ENCODE results near the gene ARMH4.
"Not testable (repeated sequence)": the region's sequence is repeated elsewhere in the genome, so short reads cannot be mapped to it uniquely, and the experiment has no call there.

The ARMH4 gene

GRCh38 chr14:58143106-58143505 lies 8.9 kb downstream of the ARMH4 start:
- no peak for DNase-seq

- DNase-seq = no peak
These were observed 10.1 kb downstream of the ARMH4 start for GRCh38 chr14:58141893-58142292.

- DNase-seq = no peak
These were observed 13.1 kb downstream of the ARMH4 start for GRCh38 chr14:58138714-58139482.

- no peak for DNase-seq
These were observed 13.8 kb downstream of the ARMH4 start for GRCh38 chr14:58138031-58138713.

- DNase-seq = no peak
These were observed 18.3 kb downstream of the ARMH4 start for GRCh38 chr14:58133739-58134138.

GRCh38 chr14:58131386-58131785 lies 20.6 kb downstream of the ARMH4 start:
- no peak for DNase-seq

GRCh38 chr14:58130116-58130782 lies 21.8 kb downstream of the ARMH4 start:
- no peak for DNase-seq

- DNase-seq = no peak
These were observed 22.8 kb downstream of the ARMH4 start for GRCh38 chr14:58129208-58129607.

GRCh38 chr14:58128416-58128815 lies 23.6 kb downstream of the ARMH4 start:
- DNase-seq = no peak

GRCh38 chr14:58122546-58122945 lies 29.5 kb downstream of the ARMH4 start:
- DNase-seq = not testable (repeated sequence)

- no peak for DNase-seq
These were observed 30.4 kb downstream of the ARMH4 start for GRCh38 chr14:58121530-58122186.

- no peak for DNase-seq
These were observed 32.6 kb downstream of the ARMH4 start for GRCh38 chr14:58119381-58119780.

- no peak for DNase-seq
These were observed 33.8 kb downstream of the ARMH4 start for GRCh38 chr14:58118097-58118815.

- no peak for DNase-seq
These were observed 42.3 kb downstream of the ARMH4 start for GRCh38 chr14:58109744-58110143.

GRCh38 chr14:58108717-58109116 lies 43.3 kb downstream of the ARMH4 start:
- no peak for DNase-seq

GRCh38 chr14:58107947-58108552 lies 44.0 kb downstream of the ARMH4 start:
- no peak for DNase-seq

- no peak for DNase-seq
These were observed 45.0 kb downstream of the ARMH4 start for GRCh38 chr14:58107041-58107440.

- DNase-seq = no peak
These were observed 45.6 kb downstream of the ARMH4 start for GRCh38 chr14:58106446-58106845.

GRCh38 chr14:58104808-58105207 lies 47.2 kb downstream of the ARMH4 start:
- DNase-seq = no peak

GRCh38 chr14:58100735-58101368 lies 51.2 kb downstream of the ARMH4 start:
- no peak for DNase-seq

- no peak for DNase-seq
These were observed 52.3 kb downstream of the ARMH4 start for GRCh38 chr14:58099682-58100081.

- no peak for DNase-seq
These were observed 53.5 kb downstream of the ARMH4 start for GRCh38 chr14:58098507-58098906.

Data from effector CD8-positive, alpha-beta T cell (primary cell).